D721Med (cell line): ENCODE results near the gene SRPRB.

Experiments
- DNase-seq: peaks from one replicate; pipeline ENCODE4 v3.0.0; 2011; ENCODE audit warnings: low spot score; ENCODE audit not compliant: insufficient read length
- FAIRE-seq: peaks from 2 replicates; lab custom pipeline; 2011; peaks lifted over from hg19 to GRCh38; lab: Jason Lieb, UNC
- CTCF ChIP-seq: IDR thresholded peaks from 2 replicates; pipeline ENCODE4 v1.5.1; 2012; ENCODE audit warnings: mild to moderate bottlenecking, control low read depth; ENCODE audit not compliant: insufficient read depth; ENCODE audit errors: missing control alignments

Gene SRPRB

GRCh38 chr3:133854264-133855001, 48.8 kb downstream of the SRPRB start:
- TF ChIP-seq CTCF: no peak
- FAIRE-seq (no peak), DNase-seq (no peak)

GRCh38 chr3:133855002-133855370, 49.4 kb downstream of the SRPRB start:
- no peak for TF ChIP-seq CTCF
- no peak for FAIRE-seq

GRCh38 chr3:133855772-133856171, 50.2 kb downstream of the SRPRB start:
- TF ChIP-seq CTCF: no peak
- FAIRE-seq (no peak), DNase-seq (no peak)

More at GRCh38 chr3:133855002-133855370, 49.4 kb downstream of the SRPRB start:
- DNase-seq: no peak

GRCh38 chr3:133856316-133856715, 50.7 kb downstream of the SRPRB start:
- no peak for TF ChIP-seq CTCF
- FAIRE-seq (no peak), DNase-seq (no peak)

GRCh38 chr3:133857767-133858166, 52.2 kb downstream of the SRPRB start:
- TF ChIP-seq CTCF: no peak
- FAIRE-seq: no peak

GRCh38 chr3:133859381-133860234, 54.0 kb downstream of the SRPRB start:
- FAIRE-seq: no peak
- DNase-seq: no peak
- no peak for TF ChIP-seq CTCF

More at GRCh38 chr3:133857767-133858166, 52.2 kb downstream of the SRPRB start:
- DNase-seq: no peak

GRCh38 chr3:133860519-133860918, 54.9 kb downstream of the SRPRB start:
- TF ChIP-seq CTCF: no peak
- no peak for DNase-seq
- no peak for FAIRE-seq
